Measurements from ENCODE around the gene LGALSL. TPM values are rescaled to one million over a fixed set of nuclear protein-coding genes. Genes with fewer than 3 reads are reported as not detected.

LGALSL gene
- total RNA-seq, 2 donors from 2014 or later = 15.8 to 19.3 TPM

GRCh38 chr2:64504774-64505720 lies 51.1 kb downstream of the LGALSL start:
- DNase-seq (ENCODE audit: low spot score) = no peak
- ATAC-seq (ENCODE audit: insufficient number of reproducible peaks, low FRiP score, low read depth) = no peak
- H3K9me3 ChIP-seq = no peaks in the 10 kb centered on the region
- no peaks in the 10 kb centered on the region for H3K4me1 ChIP-seq (ENCODE audit: control insufficient read depth in 1 of 2, low read depth in 2 of 2)
- no peak overlapping the region for H3K27ac ChIP-seq
- H3K4me3 ChIP-seq = no peak overlapping the region
- TF ChIP-seq CTCF (IDR thresholded peaks at IDR 0.05) = no peak
- no peaks in the 10 kb centered on the region for H3K36me3 ChIP-seq
- no peaks in the 10 kb centered on the region for H3K27me3 ChIP-seq (replicated peaks; ENCODE audit: insufficient read depth)

- H3K36me3 ChIP-seq = no peaks in the 10 kb centered on the region
- H3K27me3 ChIP-seq (replicated peaks; ENCODE audit: insufficient read depth) = no peaks in the 10 kb centered on the region
- no peaks in the 10 kb centered on the region for H3K9me3 ChIP-seq
- no peak for TF ChIP-seq CTCF (IDR thresholded peaks at IDR 0.05)
- H3K4me3 ChIP-seq = no peak overlapping the region
- DNase-seq (ENCODE audit: low spot score) = no peak
- no peaks in the 10 kb centered on the region for H3K4me1 ChIP-seq (ENCODE audit: control insufficient read depth in 1 of 2, low read depth in 2 of 2)
- H3K27ac ChIP-seq = no peak overlapping the region
- ATAC-seq (ENCODE audit: insufficient number of reproducible peaks, low FRiP score, low read depth) = no peak
These were observed 52.7 kb downstream of the LGALSL start for GRCh38 chr2:64506686-64507085.

Other genes starting within 250 kb of the LGALSL start
- 10 to 100 TPM; 27.3 to 32.1 TPM for gene AFTPH, start 70.2 kb downstream of the LGALSL start, total RNA-seq
- 10 to 100 TPM; 17.9 to 31.9 TPM for gene SERTAD2, start 199.8 kb downstream of the LGALSL start, total RNA-seq

All from thoracic aorta (tissue), 2 donors.